ENCODE results near the gene CELSR1.

The CELSR1 gene

GRCh38 chr22:46575911-46576555 lies 38.6 kb upstream of the CELSR1 start:
- no peak for DNase-seq (ENCODE audit: low read depth)

- DNase-seq (ENCODE audit: low read depth): no peak
These were observed 37.8 kb upstream of the CELSR1 start for GRCh38 chr22:46574993-46575910.

GRCh38 chr22:46574438-46574992 lies 37.1 kb upstream of the CELSR1 start:
- no peak for DNase-seq (ENCODE audit: low read depth)

GRCh38 chr22:46573781-46574437 lies 36.5 kb upstream of the CELSR1 start:
- no peak for DNase-seq (ENCODE audit: low read depth)

- DNase-seq (ENCODE audit: low read depth): no peak
These were observed 35.7 kb upstream of the CELSR1 start for GRCh38 chr22:46572911-46573780.

GRCh38 chr22:46571642-46572250 lies 34.3 kb upstream of the CELSR1 start:
- no peak for DNase-seq (ENCODE audit: low read depth)

- no peak for DNase-seq (ENCODE audit: low read depth)
These were observed 32.7 kb upstream of the CELSR1 start for GRCh38 chr22:46569848-46570695.

- DNase-seq (ENCODE audit: low read depth): no peak
These were observed 31.8 kb upstream of the CELSR1 start for GRCh38 chr22:46569055-46569847.

GRCh38 chr22:46568102-46568809 lies 30.8 kb upstream of the CELSR1 start:
- no peak for DNase-seq (ENCODE audit: low read depth)

GRCh38 chr22:46567471-46567870 lies 30.1 kb upstream of the CELSR1 start:
- no peak for DNase-seq (ENCODE audit: low read depth)

GRCh38 chr22:46564084-46564714 lies 26.8 kb upstream of the CELSR1 start:
- DNase-seq (ENCODE audit: low read depth): no peak

GRCh38 chr22:46563381-46564083 lies 26.1 kb upstream of the CELSR1 start:
- peak; percentile 43 for DNase-seq (ENCODE audit: low read depth)

GRCh38 chr22:46561435-46561905 lies 24.1 kb upstream of the CELSR1 start:
- no peak for DNase-seq (ENCODE audit: low read depth)

- DNase-seq (ENCODE audit: low read depth): no peak
These were observed 23.4 kb upstream of the CELSR1 start for GRCh38 chr22:46560696-46561295.

- DNase-seq (ENCODE audit: low read depth): no peak
These were observed 20.5 kb upstream of the CELSR1 start for GRCh38 chr22:46557736-46558480.

- DNase-seq (ENCODE audit: low read depth): no peak
These were observed 19.4 kb upstream of the CELSR1 start for GRCh38 chr22:46556775-46557174.

All from iris pigment epithelial cell (primary cell).